ENCODE measurements around the gene DEDD. TPM values are rescaled to one million over a fixed set of nuclear protein-coding genes. Genes with fewer than 3 reads are reported as not detected.

Gene DEDD
- total and polyA plus RNA-seq, 2 of the 4 experiments (the other 2 are of a cell fraction), result 40.2 to 47.9 TPM

- H3K4ac ChIP-seq (ENCODE audit: low read depth, low read length), result no peak overlapping the region
- H2AFZ ChIP-seq (replicated peaks; ENCODE audit: low read length, poor library complexity), result no peak overlapping the region
- no peak overlapping the region for H3K9ac ChIP-seq (ENCODE audit: low read depth, low read length)
- WGBS, 2 experiments (ENCODE audit: extremely low coverage in 2 of 2, insufficient read length in 1 of 2), result no CpG with 5 or more reads among the region's 5 CpGs
- no peak overlapping the region for H2BK5ac ChIP-seq (ENCODE audit: low read depth, low read length, poor library complexity, severe bottlenecking)
- H4K5ac ChIP-seq (ENCODE audit: low read depth, low read length), result no peak overlapping the region
- no peak overlapping the region for H2AK9ac ChIP-seq (replicated peaks; ENCODE audit: low read depth, low read length, poor library complexity)
- H3K18ac ChIP-seq (ENCODE audit: low read depth, low read length), result no peak overlapping the region
- BruUV-seq (replicated peaks), result no TSS peak
- no peaks in the 10 kb centered on the region for H4K20me1 ChIP-seq (ENCODE audit: insufficient read depth, low read length)
- no peak overlapping the region for H3K4me3 ChIP-seq (ENCODE audit: insufficient read depth, low read depth, low read length)
- CTCF ChIA-PET, result no interaction called here
- no peak overlapping the region for H4K91ac ChIP-seq (ENCODE audit: insufficient read depth, low read depth, low read length)
- no peak overlapping the region for H4K8ac ChIP-seq (ENCODE audit: low read depth in 2 of 2, low read length in 2 of 2)
- intact Hi-C loops (cut with micrococcal nuclease), result no loop called here
- H3K79me1 ChIP-seq (ENCODE audit: low read depth in 1 of 2, low read length in 2 of 2), result peaks cover 19 to 36% of the 10 kb centered on the region in 2 experiments
- no peak for ATAC-seq (ENCODE audit: low read depth)
- no peaks in the 10 kb centered on the region for H3K27me3 ChIP-seq (ENCODE audit: control insufficient read depth, insufficient read depth, low read length)
- dilution Hi-C loops (cut with HindIII; ENCODE audit: low sequenced_read_pairs, unreplicated experiment), result no loop called here
- peaks cover 8% of the 10 kb centered on the region for H3K4me1 ChIP-seq (ENCODE audit: control insufficient read depth, insufficient read depth, low read length)
- H3K14ac ChIP-seq (replicated peaks; ENCODE audit: low read depth, low read length), result no peak overlapping the region
- H3K9me1 ChIP-seq (ENCODE audit: insufficient read depth, low read length), result peaks cover 13% of the 10 kb centered on the region
- H2AK5ac ChIP-seq (ENCODE audit: low read depth, low read length), result no peak overlapping the region
- no peak for DNase-seq
- no peak overlapping the region for H2BK15ac ChIP-seq (ENCODE audit: low read depth, low read length)
- H3K9me3 ChIP-seq (ENCODE audit: control insufficient read depth, insufficient read depth, low read length), result no peaks in the 10 kb centered on the region
- H3K23ac ChIP-seq (ENCODE audit: low read depth, low read length), result no peak overlapping the region
- no peak overlapping the region for H2BK120ac ChIP-seq (ENCODE audit: low read depth, low read length)
- POLR2A ChIA-PET (ENCODE audit: unreplicated experiment), result no interaction called here
- no peak overlapping the region for H2BK20ac ChIP-seq (ENCODE audit: low read depth, low read length)
- peaks cover 24% of the 10 kb centered on the region for H3K36me3 ChIP-seq (ENCODE audit: control insufficient read depth, insufficient read depth, low read length)
- in situ Hi-C loops (cut with MboI; ENCODE audit: low sequenced_read_pairs), result no loop called here
- no peak overlapping the region for H3K27ac ChIP-seq (ENCODE audit: insufficient read depth, low read length)
- TF ChIP-seq SMC3 (IDR thresholded peaks at IDR 0.05; ENCODE audit: low read depth, low read length), result no peak
- TF ChIP-seq POLR2A (IDR thresholded peaks at IDR 0.05; ENCODE audit: low read depth, low read length), result no peak
- no peak for TF ChIP-seq FOS (IDR thresholded peaks at IDR 0.05; ENCODE audit: low read depth, low read length)
- no peak for TF ChIP-seq CHD1 (IDR thresholded peaks at IDR 0.05; ENCODE audit: low read depth, low read length)
- TF ChIP-seq CTCF (conservative IDR thresholded peaks at IDR 0.05; ENCODE audit: low read depth, low read length), result no peak
- no peak for TF ChIP-seq MAZ (IDR thresholded peaks at IDR 0.05; ENCODE audit: borderline replicate concordance, low read depth, low read length)
- TF ChIP-seq NFE2L2 (IDR thresholded peaks at IDR 0.05; ENCODE audit: low read depth, low read length), result no peak
- TF ChIP-seq MXI1 (IDR thresholded peaks at IDR 0.05; ENCODE audit: borderline replicate concordance, low read depth, low read length), result no peak
- no peak for TF ChIP-seq MAFK (IDR thresholded peaks at IDR 0.05; ENCODE audit: low read depth, low read length)
- TF ChIP-seq RCOR1 (IDR thresholded peaks at IDR 0.05; ENCODE audit: insufficient replicate concordance, low read length), result no peak
- TF ChIP-seq CEBPB (IDR thresholded peaks at IDR 0.05; ENCODE audit: low read depth, low read length), result no peak
- TF ChIP-seq RFX5 (IDR thresholded peaks at IDR 0.05; ENCODE audit: low read depth, low read length), result no peak
- no peak for TF ChIP-seq RAD21 (IDR thresholded peaks at IDR 0.05; ENCODE audit: low read length)
- TF ChIP-seq USF2 (IDR thresholded peaks at IDR 0.05; ENCODE audit: low read depth, low read length), result no peak
- TF ChIP-seq ELK1 (IDR thresholded peaks at IDR 0.05; ENCODE audit: borderline replicate concordance, low read depth, low read length), result no peak
- TF ChIP-seq BHLHE40 (IDR thresholded peaks at IDR 0.05; ENCODE audit: low read depth, low read length), result no peak
- H3K56ac ChIP-seq (ENCODE audit: extremely low read depth, insufficient read depth, low read length), result no peak overlapping the region
- H3K4me2 ChIP-seq (ENCODE audit: low read depth, low read length), result no peak overlapping the region
These were observed 31.3 kb upstream of the DEDD start for GRCh38 chr1:161163793-161164192.
